ENCODE results near the gene LGR5. TPM values are rescaled to one million over a fixed set of nuclear protein-coding genes. Genes with fewer than 3 reads are reported as not detected.

LGR5 gene
- total and polyA plus RNA-seq, 2 donors (not counting 3 experiments of a cell fraction or from before 2014, with no cell fraction given) = not detected

DNA sequence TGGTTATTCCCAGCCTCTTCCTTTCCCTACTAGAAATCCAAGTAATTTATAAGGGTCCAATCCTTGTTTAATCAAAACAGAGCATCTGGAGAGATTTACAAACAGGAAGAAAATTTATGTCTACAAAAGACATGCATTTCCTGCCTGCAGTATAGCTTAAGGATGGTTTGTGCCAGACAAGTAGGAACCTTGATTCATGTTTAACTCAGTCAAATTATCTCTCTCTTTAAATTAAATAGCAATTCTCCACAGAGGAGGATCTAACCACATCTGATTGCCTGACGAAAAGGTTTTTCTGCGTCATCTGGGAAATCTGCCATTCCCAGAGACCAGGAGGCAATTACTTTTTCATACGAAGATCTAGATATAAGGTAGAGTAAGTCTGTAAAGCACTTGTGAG lies 118.8 kb downstream of the LGR5 start:
- no peaks in the 10 kb centered on the region for H3K79me2 ChIP-seq (ENCODE audit: control insufficient read depth, insufficient read depth, low read length)
- H4K20me1 ChIP-seq (replicated peaks; ENCODE audit: control insufficient read depth, extremely low read depth, insufficient read depth, low read length) = no peaks in the 10 kb centered on the region
- H3K27me3 ChIP-seq (ENCODE audit: control insufficient read depth in 2 of 2, insufficient read depth in 2 of 2, low read length in 2 of 2) = peaks cover 0 to 2% of the 10 kb centered on the region in 2 experiments
- dilution Hi-C loops (cut with MboI; ENCODE audit: extremely low pct_ligation_motif_present, low sequenced_read_pairs) (no loop called here), intact Hi-C loops (cut with micrococcal nuclease) (no loop called here)
- TF ChIP-seq POLR2AphosphoS5 (IDR thresholded peaks at IDR 0.05; ENCODE audit: insufficient read depth, low read depth, low read length) (no peak), GATA2 (IDR thresholded peaks at IDR 0.05; ENCODE audit: insufficient read depth, insufficient read length, low read depth, low read length) (no peak), JUN (IDR thresholded peaks at IDR 0.05; ENCODE audit: borderline replicate concordance, insufficient read depth, insufficient read length, low read depth) (no peak), EZH2 (IDR thresholded peaks at IDR 0.05; ENCODE audit: borderline replicate concordance, low read depth, low read length, severe bottlenecking) (no peak), MYC (IDR thresholded peaks at IDR 0.05; ENCODE audit: low read depth, low read length) (no peak), POLR2A (IDR thresholded peaks at IDR 0.05; ENCODE audit: low read depth, low read length) (no peak), FOS (IDR thresholded peaks at IDR 0.05; ENCODE audit: borderline replicate concordance, insufficient read depth, low read length) (no peak)
- TF ChIP-seq, protein P1, sequence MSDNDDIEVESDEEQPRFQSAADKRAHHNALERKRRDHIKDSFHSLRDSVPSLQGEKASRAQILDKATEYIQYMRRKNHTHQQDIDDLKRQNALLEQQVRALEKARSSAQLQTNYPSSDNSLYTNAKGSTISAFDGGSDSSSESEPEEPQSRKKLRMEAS (IDR thresholded peaks at IDR 0.05; ENCODE audit: insufficient read depth, insufficient read length) = no peak
- TF ChIP-seq, protein P2, sequence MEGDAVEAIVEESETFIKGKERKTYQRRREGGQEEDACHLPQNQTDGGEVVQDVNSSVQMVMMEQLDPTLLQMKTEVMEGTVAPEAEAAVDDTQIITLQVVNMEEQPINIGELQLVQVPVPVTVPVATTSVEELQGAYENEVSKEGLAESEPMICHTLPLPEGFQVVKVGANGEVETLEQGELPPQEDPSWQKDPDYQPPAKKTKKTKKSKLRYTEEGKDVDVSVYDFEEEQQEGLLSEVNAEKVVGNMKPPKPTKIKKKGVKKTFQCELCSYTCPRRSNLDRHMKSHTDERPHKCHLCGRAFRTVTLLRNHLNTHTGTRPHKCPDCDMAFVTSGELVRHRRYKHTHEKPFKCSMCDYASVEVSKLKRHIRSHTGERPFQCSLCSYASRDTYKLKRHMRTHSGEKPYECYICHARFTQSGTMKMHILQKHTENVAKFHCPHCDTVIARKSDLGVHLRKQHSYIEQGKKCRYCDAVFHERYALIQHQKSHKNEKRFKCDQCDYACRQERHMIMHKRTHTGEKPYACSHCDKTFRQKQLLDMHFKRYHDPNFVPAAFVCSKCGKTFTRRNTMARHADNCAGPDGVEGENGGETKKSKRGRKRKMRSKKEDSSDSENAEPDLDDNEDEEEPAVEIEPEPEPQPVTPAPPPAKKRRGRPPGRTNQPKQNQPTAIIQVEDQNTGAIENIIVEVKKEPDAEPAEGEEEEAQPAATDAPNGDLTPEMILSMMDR (IDR thresholded peaks at IDR 0.05; ENCODE audit: extremely low read depth in 1 of 2, insufficient read depth in 1 of 2, low read depth in 1 of 2, low read length in 2 of 2) = no peak
- no peak overlapping the region for H3K4me3 ChIP-seq (replicated peaks in 1 of 3; ENCODE audit: insufficient read depth in 1 of 3, low read depth in 1 of 3, low read length in 3 of 3)
- no peak overlapping the region for H3K9ac ChIP-seq (replicated peaks; ENCODE audit: extremely low read depth, insufficient read depth, low read length)
- H3K4me1 ChIP-seq (ENCODE audit: control insufficient read depth, extremely low read depth, insufficient read depth, low read length) = no peaks in the 10 kb centered on the region
- POLR2A ChIA-PET = no interaction called here
- no TSS peak for BruUV-seq (replicated peaks)
- H3K9me3 ChIP-seq (replicated peaks; ENCODE audit: control insufficient read depth, insufficient read depth, low read length) = no peaks in the 10 kb centered on the region
- DNase-seq (ENCODE audit: low read depth, low spot score) (no peak), FAIRE-seq (no peak)
- H3K4me2 ChIP-seq (ENCODE audit: insufficient read depth, low read length) = no peak overlapping the region
- H3K36me3 ChIP-seq (ENCODE audit: control insufficient read depth in 2 of 2, extremely low read depth in 1 of 2, insufficient read depth in 2 of 2, low read length in 2 of 2) = no peaks in the 10 kb centered on the region
- H3K9me1 ChIP-seq (replicated peaks; ENCODE audit: control insufficient read depth, extremely low read depth, insufficient read depth, low read length) = no peaks in the 10 kb centered on the region
- no peak overlapping the region for H2AFZ ChIP-seq (ENCODE audit: low read depth, low read length)
- H3K27ac ChIP-seq (ENCODE audit: insufficient read depth, low read depth, low read length) = no peak overlapping the region
- CTCF ChIA-PET = no interaction called here

Data from endothelial cell of umbilical vein (primary cell).